ENCODE data around the gene SKP1. TPM values are rescaled to one million over a fixed set of nuclear protein-coding genes. Genes with fewer than 3 reads are reported as not detected.
A peak's percentile ranks its signal among the peaks of the same experiment; 100 is the strongest.

Gene SKP1
- total RNA-seq, 2 experiments from 2014 or later, result 203 to 206 TPM

DNA sequence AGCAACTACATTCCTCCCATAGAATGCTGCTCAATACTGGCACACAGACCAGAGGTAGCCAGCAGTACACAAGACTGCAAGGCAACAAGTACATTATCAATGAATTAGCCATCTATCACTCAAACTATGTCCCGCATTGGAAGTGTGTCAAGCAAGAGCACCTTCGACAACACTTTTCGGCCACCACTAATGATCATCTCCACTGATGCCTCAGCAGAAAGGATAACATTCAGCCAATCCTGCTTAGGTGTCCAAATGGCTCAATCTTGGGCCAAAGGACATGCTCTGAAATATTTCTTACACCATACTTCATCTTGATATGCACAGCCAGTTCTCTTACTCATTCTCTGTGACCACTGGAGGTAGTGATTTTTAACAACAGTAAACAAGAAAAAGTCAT is 25.0 kb downstream of the SKP1 start:
- peaks cover 28% of the 10 kb centered on the region for H3K4me1 Mint-ChIP-seq (ENCODE audit: low read depth)
- no peak overlapping the region for H3K4me3 Mint-ChIP-seq
- peaks cover 54% of the 10 kb centered on the region for H3K36me3 Mint-ChIP-seq (ENCODE audit: low read depth)
- H3K27ac Mint-ChIP-seq, result no peak overlapping the region
- POLR2A ChIA-PET, result interaction anchor here (1.0 to 2.7 kb wide), 7 partner anchors 17 to 146 kb away, joined by 3 to 23 read pairs (median 5); partner anchors contain the start of genes SKP1 and VDAC1
- no peak for ATAC-seq
- CTCF ChIA-PET, result interaction anchor here (1.4 to 26.6 kb wide), 6 partner anchors 11 to 108 kb away, joined by 3 to 618 read pairs (median 17); no protein-coding TSS in a partner anchor
- no peaks in the 10 kb centered on the region for H3K9me3 Mint-ChIP-seq (ENCODE audit: insufficient read depth)
- H3K27me3 Mint-ChIP-seq (ENCODE audit: low read depth), result no peaks in the 10 kb centered on the region
- DNase-seq, result peak; percentile 15

DNA sequence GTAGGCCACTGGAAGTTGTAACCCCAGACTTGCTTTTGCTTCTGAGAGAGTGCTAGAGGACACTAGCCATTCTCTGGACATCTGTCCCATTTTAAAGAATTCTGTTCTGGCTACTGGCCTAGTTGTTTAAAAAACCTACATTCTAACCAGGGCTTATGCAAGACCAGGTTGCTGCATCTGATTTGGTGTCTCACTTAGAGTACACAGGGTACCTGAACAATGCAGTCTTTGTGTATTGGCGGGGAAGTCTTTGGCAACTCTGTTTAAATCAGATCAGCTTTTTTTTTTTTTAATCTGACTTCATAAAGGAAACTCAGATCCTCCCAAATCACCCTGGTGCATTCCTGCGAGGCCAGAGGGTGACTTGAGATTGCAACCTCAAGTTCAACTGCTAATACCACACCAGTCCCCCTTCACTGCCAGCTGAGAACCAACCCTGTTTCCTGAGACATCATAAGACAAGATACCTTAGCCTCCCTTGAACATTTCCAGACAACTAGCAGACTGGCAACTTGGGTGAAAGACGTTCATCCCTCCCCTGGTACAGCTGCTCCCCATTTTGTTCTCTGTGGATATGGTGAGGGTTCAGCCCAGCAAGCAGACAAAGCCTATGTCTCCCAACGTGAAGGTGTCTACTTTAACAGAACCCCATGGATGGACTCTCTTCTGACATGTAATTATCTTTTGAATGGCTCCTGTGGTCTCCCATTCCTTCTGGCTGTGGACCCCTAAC is 27.0 kb downstream of the SKP1 start:
- POLR2A ChIA-PET, result interaction anchor here (0.6 to 2.7 kb wide), 9 partner anchors 12 to 140 kb away, joined by 3 to 23 read pairs (median 3); partner anchors contain the start of gene SKP1
- H3K36me3 Mint-ChIP-seq (ENCODE audit: low read depth), result peaks cover 63% of the 10 kb centered on the region

DNA sequence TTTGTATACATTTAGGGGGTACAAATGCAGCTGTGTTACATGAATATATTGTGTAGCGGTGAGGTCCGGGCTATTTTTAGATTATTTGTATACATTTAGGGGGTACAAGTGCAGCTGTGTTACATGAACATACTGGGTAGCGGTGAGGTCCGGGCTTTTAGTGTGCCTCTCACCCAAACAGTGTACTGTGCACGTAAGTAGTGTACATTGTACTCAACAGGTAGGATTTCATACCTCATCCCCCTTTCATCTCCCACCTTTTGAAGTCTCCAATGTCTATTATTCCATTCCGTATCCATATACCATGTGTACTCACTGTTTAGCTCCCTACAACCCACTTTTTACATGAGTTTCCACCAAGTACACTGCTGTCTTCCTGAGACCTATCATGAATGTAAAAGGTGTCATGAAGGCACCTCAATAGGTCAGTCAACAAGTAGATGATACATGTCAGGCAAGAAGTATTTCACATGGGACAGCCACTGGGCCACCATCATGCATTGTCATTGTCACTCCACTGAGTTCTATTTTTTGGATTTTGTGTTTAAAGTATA is 27.7 kb downstream of the SKP1 start:
- DNase-seq (peak; percentile 14), ATAC-seq (no peak)
- H3K27ac Mint-ChIP-seq, result no peak overlapping the region
- CTCF ChIA-PET, result interaction anchor here (1.8 to 26.6 kb wide), 3 partner anchors 8 to 106 kb away, joined by 5 to 618 read pairs (median 24); no protein-coding TSS in a partner anchor
- H3K4me1 Mint-ChIP-seq (ENCODE audit: low read depth), result peaks cover 43% of the 10 kb centered on the region
- POLR2A ChIA-PET, result interaction anchor here (0.6 to 2.7 kb wide), 7 partner anchors 12 to 107 kb away, joined by 3 to 23 read pairs (median 3); partner anchors contain the start of gene SKP1
- peaks cover 63% of the 10 kb centered on the region for H3K36me3 Mint-ChIP-seq (ENCODE audit: low read depth)
- no peak overlapping the region for H3K4me3 Mint-ChIP-seq
- no peaks in the 10 kb centered on the region for H3K27me3 Mint-ChIP-seq (ENCODE audit: low read depth)
- no peaks in the 10 kb centered on the region for H3K9me3 Mint-ChIP-seq (ENCODE audit: insufficient read depth)

More for the DNA sequence above, 27.0 kb downstream of the SKP1 start:
- CTCF ChIA-PET, result interaction anchor here (1.2 to 26.6 kb wide), 10 partner anchors 9 to 125 kb away, joined by 3 to 618 read pairs (median 6); no protein-coding TSS in a partner anchor
- Mint-ChIP-seq H3K27ac (peak overlapping the region; percentile 79), H3K9me3 (ENCODE audit: insufficient read depth) (no peaks in the 10 kb centered on the region), H3K4me3 (no peak overlapping the region), H3K27me3 (ENCODE audit: low read depth) (no peaks in the 10 kb centered on the region), H3K4me1 (ENCODE audit: low read depth) (peaks cover 42% of the 10 kb centered on the region)
- DNase-seq (peak; percentile 19), ATAC-seq (no peak)

- Mint-ChIP-seq H3K4me3 (no peak overlapping the region), H3K4me1 (ENCODE audit: low read depth) (peaks cover 39% of the 10 kb centered on the region), H3K9me3 (ENCODE audit: insufficient read depth) (no peaks in the 10 kb centered on the region), H3K27me3 (ENCODE audit: low read depth) (no peaks in the 10 kb centered on the region), H3K27ac (peak overlapping the region; percentile 40), H3K36me3 (ENCODE audit: low read depth) (peaks cover 56% of the 10 kb centered on the region)
- no peak for DNase-seq
- CTCF ChIA-PET, result interaction anchor here (1.2 to 26.6 kb wide), 4 partner anchors 11 to 121 kb away, joined by 4 to 618 read pairs (median 13); no protein-coding TSS in a partner anchor
- no peak for ATAC-seq
- POLR2A ChIA-PET, result interaction anchor here (1.0 to 1.6 kb wide), 3 partner anchors 13 to 95 kb away, joined by 3 to 5 read pairs (median 3); no protein-coding TSS in a partner anchor
Measured at GRCh38 chr5:134148316-134148715, 28.4 kb downstream of the SKP1 start.

- ATAC-seq, result no peak
- CTCF ChIA-PET, result interaction anchor here (0.7 to 26.6 kb wide), 13 partner anchors 9 to 167 kb away, joined by 3 to 618 read pairs (median 3); partner anchors contain the start of gene SKP1
- POLR2A ChIA-PET, result interaction anchor here (0.6 to 1.9 kb wide), 7 partner anchors 14 to 178 kb away, joined by 3 to 6 read pairs (median 4); no protein-coding TSS in a partner anchor
- no peaks in the 10 kb centered on the region for H3K9me3 Mint-ChIP-seq (ENCODE audit: insufficient read depth)
- H3K27ac Mint-ChIP-seq, result no peak overlapping the region
- no peaks in the 10 kb centered on the region for H3K27me3 Mint-ChIP-seq (ENCODE audit: low read depth)
- no peak overlapping the region for H3K4me3 Mint-ChIP-seq
- H3K36me3 Mint-ChIP-seq (ENCODE audit: low read depth), result peaks cover 61% of the 10 kb centered on the region
- no peak for DNase-seq
- H3K4me1 Mint-ChIP-seq (ENCODE audit: low read depth), result peaks cover 37% of the 10 kb centered on the region
Measured at GRCh38 chr5:134146651-134147518, 29.9 kb downstream of the SKP1 start.

DNA sequence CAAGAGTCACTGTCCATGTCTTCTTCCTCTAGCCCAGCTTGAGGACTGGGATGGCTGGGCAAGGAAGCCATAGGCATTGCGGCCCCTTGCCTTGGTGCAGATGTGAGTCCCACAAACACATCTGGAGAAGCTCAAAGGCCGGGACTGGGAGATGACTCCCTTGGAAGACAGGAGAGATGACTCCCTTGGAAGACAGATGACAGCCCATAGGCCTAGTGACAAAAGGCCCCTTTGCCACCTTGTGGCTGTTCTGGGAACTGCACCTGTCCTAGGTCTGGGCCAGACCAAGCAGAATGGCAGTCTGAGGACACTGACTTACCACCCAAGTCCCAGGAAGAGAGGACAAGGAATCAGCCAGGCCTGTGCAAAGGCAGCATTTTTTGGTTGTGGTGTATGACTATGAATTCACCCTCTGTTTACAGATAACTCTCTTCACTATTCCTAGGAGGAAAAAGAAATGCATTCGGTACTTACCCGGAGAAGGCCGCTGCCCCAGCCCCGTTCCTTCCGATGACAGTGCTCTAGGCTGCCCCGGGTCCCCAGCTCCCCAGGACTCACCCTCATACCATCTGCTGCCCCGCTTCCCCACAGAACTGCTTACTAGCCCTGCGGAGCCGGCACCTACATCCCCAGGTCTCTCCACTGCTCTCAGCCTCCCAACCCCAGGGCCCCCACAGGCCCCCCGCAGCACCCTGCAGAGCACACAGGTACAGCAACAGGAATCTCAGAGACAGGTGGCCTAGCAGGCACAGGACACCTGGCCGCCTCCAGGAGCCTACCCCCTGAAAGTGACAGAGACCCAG is 30.8 kb downstream of the SKP1 start:
- H3K4me3 Mint-ChIP-seq, result no peak overlapping the region
- peaks cover 65% of the 10 kb centered on the region for H3K36me3 Mint-ChIP-seq (ENCODE audit: low read depth)
- H3K27me3 Mint-ChIP-seq (ENCODE audit: low read depth), result no peaks in the 10 kb centered on the region
- H3K27ac Mint-ChIP-seq, result no peak overlapping the region
- ChIA-PET CTCF (interaction anchor here (0.9 to 26.6 kb wide), 11 partner anchors 9 to 166 kb away, joined by 3 to 618 read pairs (median 4); partner anchors contain the start of gene SKP1), POLR2A (interaction anchor here (1.0 to 1.9 kb wide), 7 partner anchors 12 to 177 kb away, joined by 3 to 6 read pairs (median 4); no protein-coding TSS in a partner anchor)
- H3K9me3 Mint-ChIP-seq (ENCODE audit: insufficient read depth), result no peaks in the 10 kb centered on the region
- DNase-seq (peak; percentile 87), ATAC-seq (peak; percentile 77)
- H3K4me1 Mint-ChIP-seq (ENCODE audit: low read depth), result peaks cover 31% of the 10 kb centered on the region

GRCh38 chr5:134145041-134145757 is 31.6 kb downstream of the SKP1 start:
- ChIA-PET POLR2A (interaction anchor here (1.0 to 1.4 kb wide), 4 partner anchors 8 to 106 kb away, joined by 3 to 5 read pairs (median 4); no protein-coding TSS in a partner anchor), CTCF (interaction anchor here (0.9 to 26.6 kb wide), 5 partner anchors 8 to 108 kb away, joined by 4 to 618 read pairs (median 14); no protein-coding TSS in a partner anchor)
- H3K9me3 Mint-ChIP-seq (ENCODE audit: insufficient read depth), result no peaks in the 10 kb centered on the region
- no peaks in the 10 kb centered on the region for H3K27me3 Mint-ChIP-seq (ENCODE audit: low read depth)
- peaks cover 66% of the 10 kb centered on the region for H3K36me3 Mint-ChIP-seq (ENCODE audit: low read depth)
- peak; percentile 19 for DNase-seq
- H3K27ac Mint-ChIP-seq, result peak overlapping the region; percentile 46
- peaks cover 31% of the 10 kb centered on the region for H3K4me1 Mint-ChIP-seq (ENCODE audit: low read depth)
- H3K4me3 Mint-ChIP-seq, result no peak overlapping the region
- ATAC-seq, result peak; percentile 2

GRCh38 chr5:134143944-134144941 is 32.5 kb downstream of the SKP1 start:
- DNase-seq (peak; percentile 19), ATAC-seq (no peak)
- peaks cover 33% of the 10 kb centered on the region for H3K4me1 Mint-ChIP-seq (ENCODE audit: low read depth)
- H3K9me3 Mint-ChIP-seq (ENCODE audit: insufficient read depth), result no peaks in the 10 kb centered on the region
- ChIA-PET POLR2A (interaction anchor here (0.7 to 1.8 kb wide), 8 partner anchors 9 to 105 kb away, joined by 3 to 6 read pairs (median 4); partner anchors contain the start of gene SKP1), CTCF (interaction anchor here (1.1 to 26.6 kb wide), 6 partner anchors 10 to 118 kb away, joined by 3 to 618 read pairs (median 6); no protein-coding TSS in a partner anchor)
- H3K27ac Mint-ChIP-seq, result peak overlapping the region; percentile 46
- no peak overlapping the region for H3K4me3 Mint-ChIP-seq
- peaks cover 67% of the 10 kb centered on the region for H3K36me3 Mint-ChIP-seq (ENCODE audit: low read depth)
- no peaks in the 10 kb centered on the region for H3K27me3 Mint-ChIP-seq (ENCODE audit: low read depth)

DNA sequence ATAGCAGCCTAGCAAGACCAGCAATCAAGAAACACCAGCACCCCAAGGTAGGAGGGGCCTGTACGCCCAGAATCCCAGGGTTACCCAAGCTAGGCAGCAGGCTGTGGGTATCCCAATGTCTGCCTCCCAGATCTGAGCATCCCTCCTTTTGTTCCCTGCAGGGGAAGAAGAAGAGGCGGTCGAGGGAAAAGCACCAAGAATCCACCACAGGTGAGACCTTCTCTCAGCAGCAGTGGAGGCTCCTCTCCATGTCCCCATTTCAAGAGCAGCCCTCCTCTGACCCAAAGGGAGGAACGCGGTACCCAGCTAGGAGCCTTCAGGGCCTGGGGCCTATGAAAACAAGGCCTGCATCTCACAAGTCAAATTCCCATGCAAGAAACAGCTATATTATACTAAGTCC is 33.3 kb downstream of the SKP1 start:
- ATAC-seq (no peak), DNase-seq (no peak)
- H3K27ac Mint-ChIP-seq, result no peak overlapping the region
- POLR2A ChIA-PET, result interaction anchor here (0.6 to 1.8 kb wide), 9 partner anchors 10 to 104 kb away, joined by 3 to 6 read pairs (median 4); partner anchors contain the start of gene SKP1
- H3K27me3 Mint-ChIP-seq (ENCODE audit: low read depth), result no peaks in the 10 kb centered on the region
- H3K36me3 Mint-ChIP-seq (ENCODE audit: low read depth), result peaks cover 70% of the 10 kb centered on the region
- CTCF ChIA-PET, result interaction anchor here (1.1 to 26.6 kb wide), 7 partner anchors 9 to 117 kb away, joined by 3 to 618 read pairs (median 6); no protein-coding TSS in a partner anchor
- H3K4me3 Mint-ChIP-seq, result no peak overlapping the region
- H3K9me3 Mint-ChIP-seq (ENCODE audit: insufficient read depth), result no peaks in the 10 kb centered on the region
- peaks cover 42% of the 10 kb centered on the region for H3K4me1 Mint-ChIP-seq (ENCODE audit: low read depth)
